Inflammatory macrophage (primary cell): ENCODE measurements around the gene COL4A2.

Experiments used
- DNase-seq, 2 donors: peaks; one replicate each; pipeline ENCODE4 v3.0.0-alpha.2; 2020 to 2022

COL4A2 gene

GRCh38 chr13:110359840-110360301 is 52.8 kb downstream of the COL4A2 start:
- DNase-seq = no peak

GRCh38 chr13:110360598-110360997 is 53.5 kb downstream of the COL4A2 start:
- DNase-seq = no peak

- DNase-seq = no peak
Observed at GRCh38 chr13:110361365-110361911, 54.4 kb downstream of the COL4A2 start.

- DNase-seq = no peak
Observed at GRCh38 chr13:110363010-110363409, 55.9 kb downstream of the COL4A2 start.

- no peak for DNase-seq
Observed at GRCh38 chr13:110364081-110364480, 57.0 kb downstream of the COL4A2 start.

GRCh38 chr13:110365876-110366275 is 58.8 kb downstream of the COL4A2 start:
- DNase-seq = no peak

GRCh38 chr13:110366733-110367132 is 59.6 kb downstream of the COL4A2 start:
- no peak for DNase-seq

GRCh38 chr13:110367620-110368019 is 60.5 kb downstream of the COL4A2 start:
- no peak for DNase-seq

- no peak for DNase-seq
Observed at GRCh38 chr13:110368408-110368807, 61.3 kb downstream of the COL4A2 start.

- DNase-seq = no peak
Observed at GRCh38 chr13:110369400-110369799, 62.3 kb downstream of the COL4A2 start.

- no peak for DNase-seq
Observed at GRCh38 chr13:110371550-110372465, 64.7 kb downstream of the COL4A2 start.

- no peak for DNase-seq
Observed at GRCh38 chr13:110372676-110373075, 65.6 kb downstream of the COL4A2 start.

GRCh38 chr13:110373617-110374016 is 66.5 kb downstream of the COL4A2 start:
- DNase-seq = no peak

- no peak for DNase-seq
Observed at GRCh38 chr13:110374431-110375370, 67.6 kb downstream of the COL4A2 start.

- no peak for DNase-seq
Observed at GRCh38 chr13:110376120-110376519, 69.0 kb downstream of the COL4A2 start.

- DNase-seq = no peak
Observed at GRCh38 chr13:110377178-110377825, 70.2 kb downstream of the COL4A2 start.

- DNase-seq = no peak
Observed at GRCh38 chr13:110377826-110378201, 70.7 kb downstream of the COL4A2 start.

GRCh38 chr13:110379358-110379757 is 72.3 kb downstream of the COL4A2 start:
- DNase-seq = no peak

GRCh38 chr13:110379905-110380341 is 72.8 kb downstream of the COL4A2 start:
- DNase-seq = no peak

GRCh38 chr13:110380359-110381028 is 73.4 kb downstream of the COL4A2 start:
- DNase-seq = no peak

GRCh38 chr13:110381029-110381360 is 73.9 kb downstream of the COL4A2 start:
- no peak for DNase-seq

GRCh38 chr13:110382229-110382628 is 75.1 kb downstream of the COL4A2 start:
- DNase-seq = no peak
